ENCODE results near the gene BEST2. TPM values are rescaled to one million over a fixed set of nuclear protein-coding genes. Genes with fewer than 3 reads are reported as not detected.

The BEST2 gene
- total RNA-seq, 4 donors from 2014 or later, result not detected

GRCh38 chr19:12752056-12752781 lies 628 bp downstream of the BEST2 start:
- TF ChIP-seq CTCF (IDR thresholded peaks at IDR 0.05; ENCODE audit: low read depth), result no peak

- no peak for TF ChIP-seq CTCF (IDR thresholded peaks at IDR 0.05; ENCODE audit: low read depth)
Observed at GRCh38 chr19:12754465-12755196, 3.0 kb downstream of the BEST2 start.

GRCh38 chr19:12756150-12756883 lies 4.7 kb downstream of the BEST2 start:
- TF ChIP-seq CTCF (IDR thresholded peaks at IDR 0.05; ENCODE audit: low read depth), result no peak

- no peak for TF ChIP-seq CTCF (IDR thresholded peaks at IDR 0.05; ENCODE audit: low read depth)
Observed at GRCh38 chr19:12757544-12758274, 6.1 kb downstream of the BEST2 start.

- TF ChIP-seq CTCF (IDR thresholded peaks at IDR 0.05; ENCODE audit: low read depth), result no peak
Observed at GRCh38 chr19:12759686-12760085, 8.1 kb downstream of the BEST2 start.

- TF ChIP-seq CTCF (IDR thresholded peaks at IDR 0.05; ENCODE audit: low read depth), result no peak
Observed at GRCh38 chr19:12763100-12763499, 11.5 kb downstream of the BEST2 start.
